Endothelial cell of umbilical vein (primary cell): ENCODE measurements around the gene CLEC4E.

Experiments used
- EZH2 ChIP-seq: IDR thresholded peaks from 2 replicates; pipeline ENCODE4 v1.6.1; 2012; ENCODE audit warnings: borderline replicate concordance, low read depth, mild to moderate bottlenecking, moderate library complexity, low read length, inconsistent platforms; ENCODE audit not compliant: severe bottlenecking
- GATA2 ChIP-seq: IDR thresholded peaks from 2 replicates; pipeline ENCODE4 v1.7.0; 2011; ENCODE audit warnings: low read depth, mild to moderate bottlenecking, moderate library complexity, mixed read lengths, low read length; ENCODE audit not compliant: insufficient read length, insufficient read depth
- TF ChIP-seq, protein P1 (sequence below), 2 donors: IDR thresholded peaks; 1 replicate in 1 of 2; 2 replicates in 1 of 2; pipeline ENCODE4 v1.5.1; 2011; ENCODE audit warnings: low read length in 2 of 2, mild to moderate bottlenecking in 2 of 2, moderate library complexity in 2 of 2, control low read depth in 1 of 2, inconsistent platforms in 1 of 2, low read depth in 1 of 2; ENCODE audit not compliant: insufficient read depth in 1 of 2; ENCODE audit errors: extremely low read depth in 1 of 2

DNA sequence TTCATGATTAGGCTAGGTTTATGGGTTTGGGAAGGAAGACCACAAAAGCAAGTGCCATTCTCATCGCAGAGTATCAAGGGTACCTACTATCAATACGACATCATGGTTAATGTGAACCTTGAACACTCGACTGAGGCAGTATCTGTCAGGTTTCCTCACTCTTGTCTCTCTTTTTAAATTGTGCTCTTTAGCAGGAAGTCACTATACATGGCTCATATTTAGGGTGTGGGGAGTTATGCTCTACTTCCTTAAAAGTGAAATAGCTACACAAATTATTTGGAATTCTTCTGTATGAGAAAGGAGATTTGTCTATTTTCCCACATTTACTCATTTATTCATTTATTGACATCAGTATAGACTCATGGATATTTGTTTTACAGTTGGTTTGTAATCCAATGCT is 5.9 kb upstream of the CLEC4E start:
- TF ChIP-seq EZH2 (no peak), GATA2 (no peak)
- TF ChIP-seq, protein P1, sequence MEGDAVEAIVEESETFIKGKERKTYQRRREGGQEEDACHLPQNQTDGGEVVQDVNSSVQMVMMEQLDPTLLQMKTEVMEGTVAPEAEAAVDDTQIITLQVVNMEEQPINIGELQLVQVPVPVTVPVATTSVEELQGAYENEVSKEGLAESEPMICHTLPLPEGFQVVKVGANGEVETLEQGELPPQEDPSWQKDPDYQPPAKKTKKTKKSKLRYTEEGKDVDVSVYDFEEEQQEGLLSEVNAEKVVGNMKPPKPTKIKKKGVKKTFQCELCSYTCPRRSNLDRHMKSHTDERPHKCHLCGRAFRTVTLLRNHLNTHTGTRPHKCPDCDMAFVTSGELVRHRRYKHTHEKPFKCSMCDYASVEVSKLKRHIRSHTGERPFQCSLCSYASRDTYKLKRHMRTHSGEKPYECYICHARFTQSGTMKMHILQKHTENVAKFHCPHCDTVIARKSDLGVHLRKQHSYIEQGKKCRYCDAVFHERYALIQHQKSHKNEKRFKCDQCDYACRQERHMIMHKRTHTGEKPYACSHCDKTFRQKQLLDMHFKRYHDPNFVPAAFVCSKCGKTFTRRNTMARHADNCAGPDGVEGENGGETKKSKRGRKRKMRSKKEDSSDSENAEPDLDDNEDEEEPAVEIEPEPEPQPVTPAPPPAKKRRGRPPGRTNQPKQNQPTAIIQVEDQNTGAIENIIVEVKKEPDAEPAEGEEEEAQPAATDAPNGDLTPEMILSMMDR (IDR thresholded peaks at IDR 0.05; ENCODE audit: extremely low read depth in 1 of 2, insufficient read depth in 1 of 2, low read depth in 1 of 2, low read length in 2 of 2), result no peak
